IPS-20b (cell line): ENCODE data around the gene CCR7.
"Not testable (repeated sequence)": the region's sequence is repeated elsewhere in the genome, so short reads cannot be mapped to it uniquely, and the experiment has no call there.

Source experiments
- H3K27ac ChIP-seq: one replicate; pipeline ENCODE4 v1.5.1; 2013; ENCODE audit warnings: low read length
- H3K27me3 ChIP-seq: 2 replicates; pipeline ENCODE4 v1.6.1; 2013; ENCODE audit warnings: mild to moderate bottlenecking, low read length, inconsistent platforms; ENCODE audit not compliant: insufficient read depth
- H3K36me3 ChIP-seq: 2 replicates; pipeline ENCODE4 v1.6.1; 2013; ENCODE audit warnings: low read depth, mild to moderate bottlenecking, inconsistent platforms, low read length, moderate library complexity; ENCODE audit not compliant: insufficient read depth
- H3K4me1 ChIP-seq: 2 replicates; pipeline ENCODE4 v1.6.1; 2013; ENCODE audit warnings: mild to moderate bottlenecking, control low read depth, inconsistent platforms, low read length, moderate library complexity; ENCODE audit not compliant: insufficient read depth
- H3K4me3 ChIP-seq: 2 replicates; pipeline ENCODE4 v1.5.1; 2013; ENCODE audit warnings: mild to moderate bottlenecking, low read length, inconsistent platforms
- H3K9ac ChIP-seq: 2 replicates; pipeline ENCODE4 v1.6.1; 2013; ENCODE audit warnings: low read depth, mild to moderate bottlenecking, inconsistent platforms, low read length, moderate library complexity
- H3K9me3 ChIP-seq: 2 replicates; pipeline ENCODE4 v1.6.1; 2013; ENCODE audit warnings: mild to moderate bottlenecking, low read depth, low read length, inconsistent platforms; ENCODE audit not compliant: insufficient read depth

CCR7 gene

DNA sequence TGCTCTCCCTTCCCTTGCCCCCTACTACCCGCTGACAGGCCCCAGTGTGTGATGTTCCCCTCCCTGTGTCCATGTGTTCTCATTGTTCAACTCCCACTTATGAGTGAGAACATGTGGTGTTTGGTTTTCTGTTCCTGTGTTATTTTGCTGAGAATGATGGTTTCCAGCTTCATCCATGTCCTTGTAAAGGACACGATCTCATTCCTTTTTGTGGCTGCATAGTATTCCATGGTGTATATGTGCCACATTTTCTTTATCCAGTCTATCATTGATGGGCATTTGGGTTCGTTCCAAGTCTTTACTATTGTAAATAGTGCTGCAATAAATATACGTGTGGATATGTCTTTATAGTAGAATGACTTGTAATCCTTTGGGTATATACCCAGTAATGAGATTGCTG is 18.8 kb downstream of the CCR7 start:
- H3K36me3 ChIP-seq, H3K9me3 ChIP-seq, H3K9ac ChIP-seq, H3K4me3 ChIP-seq, H3K27ac ChIP-seq, H3K27me3 ChIP-seq, H3K4me1 ChIP-seq: not testable (repeated sequence)

DNA sequence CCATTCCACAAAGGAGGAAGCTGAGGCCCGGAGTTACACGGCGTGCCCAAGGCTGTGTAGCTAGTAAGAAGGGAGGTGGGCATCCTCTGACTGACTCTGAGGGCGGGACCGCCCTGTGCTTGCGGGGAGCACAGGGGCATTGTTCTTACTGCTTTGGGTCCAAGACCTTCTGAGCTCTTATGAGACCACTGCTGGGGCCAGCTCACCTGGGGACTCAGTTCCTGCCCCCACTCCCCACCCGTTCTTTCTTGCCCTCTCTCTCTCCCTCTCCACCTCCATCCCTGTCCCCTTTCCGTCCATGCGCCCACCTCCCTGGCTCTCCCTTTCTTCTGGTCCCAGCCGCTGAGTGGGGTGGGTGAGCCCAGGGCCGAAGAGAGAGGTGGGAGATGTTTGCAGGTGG is 19.6 kb downstream of the CCR7 start:
- no peaks in the 10 kb centered on the region for H3K9me3 ChIP-seq
- H3K9ac ChIP-seq, result no peak overlapping the region
- peaks cover 4% of the 10 kb centered on the region; the same call in 1 of the 2 replicates for H3K4me1 ChIP-seq
- no peak overlapping the region for H3K4me3 ChIP-seq
- no peaks in the 10 kb centered on the region for H3K36me3 ChIP-seq
- H3K27me3 ChIP-seq, result no peaks in the 10 kb centered on the region
- no peak overlapping the region for H3K27ac ChIP-seq

DNA sequence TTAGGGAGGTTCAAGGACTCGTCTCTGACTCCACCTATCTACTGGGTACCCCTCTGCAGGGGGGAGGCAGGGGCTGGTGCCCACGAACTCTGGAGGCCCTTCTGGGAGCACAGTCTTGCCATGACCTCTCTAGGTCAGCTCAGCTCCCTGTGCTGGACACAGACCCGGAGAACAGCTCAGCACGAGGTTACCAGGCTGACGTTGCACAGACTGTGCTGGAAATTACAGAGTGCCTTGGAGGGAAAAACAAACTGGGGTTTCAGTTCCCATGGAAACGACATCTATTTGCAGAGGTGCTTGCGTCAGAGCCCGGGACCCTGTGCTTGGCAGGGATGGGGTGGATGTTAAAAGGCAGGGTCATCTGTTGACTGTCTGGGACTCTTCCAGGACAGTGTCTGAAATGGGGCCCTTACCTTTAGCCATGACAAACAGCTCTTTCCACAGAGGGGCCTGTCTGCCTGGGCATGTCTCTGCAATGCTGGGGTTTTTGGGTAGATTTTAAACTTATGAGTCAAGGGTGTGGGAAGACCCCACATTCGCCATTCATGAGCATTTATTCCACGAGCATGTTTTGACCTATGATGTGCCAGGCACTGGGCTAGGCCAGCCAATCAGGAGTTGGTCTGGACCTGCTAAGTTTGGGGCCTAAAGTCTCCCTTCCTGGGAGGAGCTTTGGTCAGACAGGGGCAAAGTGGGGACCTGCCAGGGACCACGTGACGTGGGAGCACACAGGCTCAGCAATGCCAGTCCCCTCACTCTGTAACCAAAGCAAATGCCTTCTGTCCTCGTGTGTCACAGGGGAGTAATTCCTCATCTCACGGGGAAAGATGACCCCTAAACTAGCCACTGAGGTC is 22.5 kb downstream of the CCR7 start:
- Histone ChIP-seq H3K9me3 (no peaks in the 10 kb centered on the region), H3K9ac (no peak overlapping the region), H3K27me3 (no peaks in the 10 kb centered on the region), H3K27ac (no peak overlapping the region), H3K4me3 (no peak overlapping the region), H3K36me3 (no peaks in the 10 kb centered on the region), H3K4me1 (peaks cover 4% of the 10 kb centered on the region; the same call in 1 of the 2 replicates)

DNA sequence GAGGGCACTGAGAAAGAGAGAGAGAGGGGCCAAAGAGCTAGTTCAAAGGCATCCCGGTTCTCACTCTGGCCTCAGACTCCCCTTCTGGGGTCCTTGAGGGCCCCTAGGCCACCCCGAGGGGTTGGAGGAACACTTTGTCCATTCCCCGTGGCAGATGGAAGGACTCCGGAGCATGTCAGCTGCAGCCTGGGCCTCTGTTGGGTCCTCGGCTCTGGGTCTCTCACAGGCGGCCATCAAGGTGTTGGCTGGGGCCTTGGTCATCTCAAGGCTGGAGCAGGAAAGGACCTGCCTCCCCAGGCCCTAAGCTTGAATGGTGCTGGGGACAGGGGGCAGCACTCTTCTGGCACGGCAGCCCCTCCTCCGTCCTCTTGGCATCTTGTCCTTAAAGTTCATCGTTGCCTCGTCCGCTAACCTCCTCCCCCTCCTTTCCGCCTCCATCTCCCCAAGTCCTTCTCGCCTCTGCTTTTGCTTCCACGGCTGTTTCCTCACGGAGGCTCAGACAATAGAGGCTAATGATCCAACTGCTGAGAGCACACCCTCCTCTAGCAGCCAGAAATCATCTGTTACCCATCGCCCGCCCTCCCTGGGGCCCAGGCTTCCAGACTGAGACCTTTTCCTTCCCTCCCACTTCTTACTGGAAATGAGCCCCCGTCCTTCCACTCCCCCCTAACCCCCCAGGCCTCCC is 23.3 kb downstream of the CCR7 start:
- no peak overlapping the region for H3K9ac ChIP-seq
- H3K4me1 ChIP-seq, result peaks cover 4% of the 10 kb centered on the region; the same call in 1 of the 2 replicates
- H3K4me3 ChIP-seq, result no peak overlapping the region
- no peaks in the 10 kb centered on the region for H3K36me3 ChIP-seq
- H3K27me3 ChIP-seq, result no peaks in the 10 kb centered on the region
- no peak overlapping the region for H3K27ac ChIP-seq
- H3K9me3 ChIP-seq, result no peaks in the 10 kb centered on the region

DNA sequence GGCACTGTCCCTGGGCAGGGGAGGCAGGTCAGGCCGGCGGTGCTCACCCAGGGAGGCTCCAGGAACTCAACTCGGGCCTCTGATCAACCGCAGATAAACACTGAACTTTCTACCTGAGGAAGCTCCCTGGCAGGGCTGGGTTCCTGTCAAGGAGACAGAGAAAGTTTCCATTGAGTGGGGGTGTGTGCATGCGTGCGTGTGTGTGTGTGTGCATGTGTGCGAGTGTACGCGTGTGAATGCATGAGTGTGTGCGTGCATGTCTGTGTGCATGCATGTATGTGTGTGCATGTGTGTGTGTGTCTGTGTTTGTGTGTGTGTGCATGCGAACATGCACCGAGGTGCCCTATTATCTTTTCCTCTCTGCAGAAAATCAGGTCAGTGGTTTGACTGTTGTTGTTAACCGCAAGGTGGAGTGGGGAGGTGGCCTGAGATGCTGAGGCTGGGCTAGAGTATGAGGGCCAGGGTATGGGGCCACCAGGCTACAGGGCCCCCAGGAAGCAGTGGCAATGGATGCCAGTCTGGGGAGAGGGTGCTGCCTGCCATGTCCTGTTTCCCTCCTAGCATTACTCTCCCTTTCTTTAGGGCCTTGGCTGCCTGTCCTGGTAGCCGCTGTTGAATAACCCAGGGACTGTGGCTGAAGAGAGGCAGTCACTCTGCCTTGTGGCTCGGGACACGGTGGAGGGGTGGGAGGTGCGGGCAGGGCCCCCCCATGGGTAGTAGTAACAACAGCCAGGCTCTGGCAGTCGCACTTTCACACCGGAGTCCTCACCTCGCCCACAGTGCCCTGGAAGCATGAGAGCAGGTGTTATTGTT is 24.0 kb downstream of the CCR7 start:
- Histone ChIP-seq H3K9me3 (no peaks in the 10 kb centered on the region), H3K36me3 (no peaks in the 10 kb centered on the region), H3K9ac (no peak overlapping the region), H3K27ac (no peak overlapping the region), H3K4me1 (peaks cover 4% of the 10 kb centered on the region; the same call in 1 of the 2 replicates), H3K4me3 (no peak overlapping the region), H3K27me3 (no peaks in the 10 kb centered on the region)

DNA sequence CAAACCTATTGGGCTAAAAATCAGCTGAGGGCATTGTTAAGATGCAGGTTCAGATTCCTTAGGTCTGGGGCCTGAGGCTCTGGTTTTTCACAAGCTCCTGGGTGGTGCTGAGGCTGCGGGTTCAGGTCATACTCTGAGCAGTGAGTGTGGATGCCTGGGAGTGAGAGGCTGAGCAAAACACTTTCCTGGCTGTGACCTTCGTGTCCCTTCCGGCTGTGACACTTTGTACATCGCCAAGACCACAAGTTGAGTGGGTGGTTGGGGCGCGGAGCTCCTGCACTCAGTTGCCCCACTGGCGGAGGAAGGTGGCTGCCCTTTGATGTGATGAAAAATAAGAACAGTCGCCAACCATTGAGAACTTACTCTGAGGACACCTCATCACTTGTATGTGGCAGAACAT is 24.8 kb downstream of the CCR7 start:
- H3K4me1 ChIP-seq, result peaks cover 4% of the 10 kb centered on the region; the same call in 1 of the 2 replicates
- H3K36me3 ChIP-seq, result no peaks in the 10 kb centered on the region
- no peaks in the 10 kb centered on the region for H3K27me3 ChIP-seq
- H3K9me3 ChIP-seq, result no peaks in the 10 kb centered on the region
- H3K27ac ChIP-seq, result no peak overlapping the region
- no peak overlapping the region for H3K9ac ChIP-seq
- H3K4me3 ChIP-seq, result no peak overlapping the region

DNA sequence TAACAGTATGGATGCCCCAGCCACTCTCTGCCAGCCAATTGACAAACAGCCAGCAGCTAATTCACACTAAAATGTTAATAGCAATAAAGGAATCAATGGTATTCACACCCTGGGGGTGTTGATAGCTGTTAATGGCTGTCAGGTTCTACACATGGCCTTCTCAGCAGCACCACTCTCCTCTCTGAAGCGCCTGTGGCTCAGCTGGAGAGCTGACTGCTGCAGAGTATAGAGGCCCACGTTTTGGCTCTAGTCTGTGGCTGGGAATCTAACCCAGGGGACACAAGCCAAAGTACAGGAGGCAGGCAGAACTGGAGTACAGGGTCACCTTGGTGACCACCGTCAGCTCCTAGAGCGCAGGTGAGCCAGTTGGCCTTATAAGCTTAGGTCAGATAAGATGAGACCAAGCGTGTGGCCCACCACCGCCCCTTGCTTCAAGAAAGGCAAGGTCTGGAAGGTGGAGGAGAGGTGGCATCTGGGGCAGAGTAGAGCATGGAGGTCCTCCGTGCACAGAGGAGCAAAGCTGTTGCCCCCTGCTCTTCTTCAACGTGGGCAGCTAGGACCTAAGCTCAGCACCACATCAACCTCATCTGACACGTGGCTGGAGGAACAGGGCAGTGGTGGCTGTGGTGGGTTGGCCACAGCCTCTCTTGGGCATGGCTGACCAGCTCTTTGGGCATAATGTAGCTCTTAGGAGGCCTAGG is 25.4 kb downstream of the CCR7 start:
- Histone ChIP-seq H3K9ac (no peak overlapping the region), H3K9me3 (no peaks in the 10 kb centered on the region), H3K27ac (no peak overlapping the region), H3K4me3 (no peak overlapping the region), H3K36me3 (no peaks in the 10 kb centered on the region), H3K27me3 (no peaks in the 10 kb centered on the region), H3K4me1 (peaks cover 4% of the 10 kb centered on the region; the same call in 1 of the 2 replicates)

DNA sequence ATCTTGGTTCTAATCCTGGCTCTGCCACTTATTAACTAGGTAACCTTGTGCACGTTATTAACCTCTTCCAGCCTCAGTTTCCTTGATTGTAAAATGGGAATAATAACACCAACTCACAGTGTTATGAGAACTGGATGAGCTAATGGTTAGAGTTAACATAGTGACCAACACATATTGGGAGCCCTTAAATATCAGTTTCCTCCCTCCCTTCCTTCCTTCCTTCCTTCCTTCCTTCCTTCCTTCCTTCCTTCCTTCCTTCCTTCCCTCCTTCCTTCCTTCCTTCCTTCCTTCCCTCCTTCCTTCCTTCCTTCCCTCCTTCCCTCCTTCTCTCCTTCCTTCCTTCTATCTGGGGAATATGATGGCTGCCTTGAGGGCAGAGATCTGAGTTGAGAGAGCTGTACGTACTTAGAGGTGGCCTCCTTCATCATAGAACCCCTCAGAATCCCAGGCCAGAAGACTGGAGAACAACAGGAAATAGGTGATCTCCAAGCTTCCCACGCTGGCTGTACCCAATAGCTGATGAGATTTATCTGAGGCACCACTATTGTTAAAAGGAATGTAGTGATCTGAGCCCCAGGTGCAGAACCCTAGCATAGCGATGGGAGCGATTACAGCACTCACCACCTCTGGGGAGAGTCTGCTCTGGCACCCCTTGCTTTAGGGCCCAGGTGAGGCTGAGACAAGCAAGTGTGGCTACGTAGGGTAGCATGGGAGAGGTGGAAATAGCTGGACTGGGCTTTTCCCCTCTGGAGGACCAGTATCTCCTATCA is 26.2 kb downstream of the CCR7 start:
- Histone ChIP-seq H3K9ac (no peak overlapping the region), H3K36me3 (no peaks in the 10 kb centered on the region), H3K27ac (no peak overlapping the region), H3K4me1 (peaks cover 4% of the 10 kb centered on the region; the same call in 1 of the 2 replicates), H3K9me3 (no peaks in the 10 kb centered on the region), H3K27me3 (no peaks in the 10 kb centered on the region), H3K4me3 (no peak overlapping the region)

DNA sequence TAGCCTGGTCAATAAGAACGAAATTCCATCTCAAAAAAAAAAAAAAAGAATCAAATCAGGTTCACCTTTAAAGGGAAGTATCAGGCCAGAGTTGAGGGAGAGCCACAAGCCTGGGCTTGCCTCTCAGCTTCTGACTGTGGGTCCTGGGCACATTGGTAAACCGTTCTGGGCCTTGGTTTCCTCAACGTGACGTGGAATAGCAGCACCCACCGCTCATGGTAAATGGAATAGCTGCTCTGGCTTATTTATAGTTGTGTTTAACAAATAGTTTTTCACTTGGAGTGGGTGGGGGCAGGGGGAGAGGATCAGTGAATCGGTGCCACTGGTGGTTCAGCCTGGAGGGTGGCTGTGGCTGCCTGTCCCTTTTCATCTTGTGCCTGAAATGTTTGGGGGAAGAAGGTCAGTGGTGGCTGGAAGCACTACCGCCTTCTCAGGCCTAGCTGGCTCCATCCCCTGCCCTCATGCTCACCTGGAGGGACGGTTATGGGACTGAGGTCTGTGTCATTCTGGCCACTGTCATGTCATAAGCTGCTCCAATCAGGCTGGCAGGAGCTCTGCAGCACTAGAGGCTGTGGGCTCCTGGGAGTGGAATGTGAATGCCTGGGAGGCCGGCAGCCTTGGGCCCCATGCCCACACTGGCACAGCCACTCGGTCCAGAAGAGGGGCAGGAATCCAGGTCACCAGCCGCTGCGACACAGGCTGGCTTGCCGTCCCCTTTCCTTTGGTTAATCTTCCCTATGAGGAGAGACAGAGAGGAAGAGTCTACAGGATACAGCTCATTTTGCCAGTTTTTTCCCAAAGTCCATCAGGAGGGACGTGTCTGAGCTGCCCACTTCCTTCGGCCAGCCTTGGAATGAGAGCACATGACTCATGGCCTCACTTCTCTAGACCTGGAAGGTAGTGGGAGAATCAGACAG is 27.0 kb downstream of the CCR7 start:
- Histone ChIP-seq H3K4me1 (peaks cover 2% of the 10 kb centered on the region; the same call in 1 of the 2 replicates), H3K36me3 (no peaks in the 10 kb centered on the region), H3K27me3 (no peaks in the 10 kb centered on the region), H3K9me3 (no peaks in the 10 kb centered on the region), H3K9ac (no peak overlapping the region), H3K27ac (no peak overlapping the region), H3K4me3 (no peak overlapping the region)
